Epithelial cell of proximal tubule (primary cell): ENCODE data around the gene VWC2. TPM values are rescaled to one million over a fixed set of nuclear protein-coding genes. Genes with fewer than 3 reads are reported as not detected.

Source experiments
- DNase-seq: peaks from one replicate; pipeline ENCODE4 v3.0.0-alpha.2; 2011; ENCODE audit warnings: low read depth
- H3K4me3 ChIP-seq: 2 replicates; pipeline ENCODE4 v1.5.1; 2011; ENCODE audit warnings: low read depth, mild to moderate bottlenecking, low read length
- CTCF ChIP-seq: conservative IDR thresholded peaks from 2 replicates; pipeline ENCODE4 v1.5.1; 2012; ENCODE audit warnings: low read depth, mild to moderate bottlenecking, low read length
- total RNA-seq: library from RNA; depleted of rRNA; stranded (reverse); fragments of >200 nt; gene quantifications from 2 replicates; pipeline ENCODE4 v1.2.3, GENCODE V29; 2015

VWC2 gene
- total RNA-seq, 1 donor from 2014 or later = not detected

GRCh38 chr7:49927631-49928030 lies 154.2 kb downstream of the VWC2 start:
- no peak for TF ChIP-seq CTCF
- H3K4me3 ChIP-seq = no peak overlapping the region
- no peak for DNase-seq

DNA sequence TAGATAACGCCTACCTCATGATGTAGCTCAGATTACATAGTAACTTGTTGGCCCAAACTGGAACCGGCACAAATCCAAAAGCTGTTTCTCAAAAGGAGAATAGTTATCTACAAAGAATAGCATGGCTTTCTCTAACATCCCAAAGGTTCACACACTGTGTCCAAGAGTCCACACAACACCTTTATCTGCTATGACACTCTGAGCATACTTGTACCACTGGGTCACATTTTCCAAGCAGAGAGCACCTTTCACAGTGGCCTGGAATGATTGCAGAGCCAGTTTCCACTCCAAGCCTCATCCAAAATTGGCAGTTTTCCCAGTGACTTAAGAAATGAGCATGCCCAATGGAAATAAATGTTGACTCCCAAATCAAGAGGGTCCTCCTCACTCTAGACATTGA lies 155.3 kb downstream of the VWC2 start:
- no peak overlapping the region for H3K4me3 ChIP-seq
- TF ChIP-seq CTCF = no peak
- no peak for DNase-seq

GRCh38 chr7:49931627-49932026 lies 158.2 kb downstream of the VWC2 start:
- H3K4me3 ChIP-seq = no peak overlapping the region
- TF ChIP-seq CTCF = no peak
- DNase-seq = no peak

DNA sequence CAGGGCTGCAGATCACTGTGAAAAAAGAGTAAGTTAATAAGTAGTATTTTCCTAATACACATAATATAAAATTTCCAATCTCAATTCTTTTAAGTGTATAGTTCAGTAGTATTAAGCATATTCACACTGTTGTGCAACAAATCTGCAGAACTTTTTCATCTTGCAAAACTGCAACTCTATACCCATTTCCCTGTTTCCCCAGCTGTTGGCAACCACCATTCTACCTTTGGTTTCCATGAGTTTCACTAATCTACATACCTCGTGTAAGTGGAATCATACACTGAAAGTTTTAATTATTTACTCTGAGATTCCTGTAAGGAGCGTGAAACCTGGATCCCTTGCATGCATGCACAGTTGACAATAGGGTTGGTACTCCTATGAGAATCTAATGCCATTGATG lies 164.2 kb downstream of the VWC2 start:
- no peak overlapping the region for H3K4me3 ChIP-seq
- no peak for DNase-seq
- TF ChIP-seq CTCF = no peak
